ENCODE data around the gene CCNB2. TPM values are rescaled to one million over a fixed set of nuclear protein-coding genes. Genes with fewer than 3 reads are reported as not detected.

CCNB2 gene
- total RNA-seq, 1 experiment from 2014 or later = 99.2 TPM

- no peaks in the 10 kb centered on the region for H4K20me1 ChIP-seq (ENCODE audit: insufficient read depth)
- DNase-seq = no peak
- H3K79me2 ChIP-seq (ENCODE audit: low read depth) = peaks cover 10% of the 10 kb centered on the region
- H3K36me3 ChIP-seq (ENCODE audit: low read depth) = peaks cover 15% of the 10 kb centered on the region; the same call in 1 of the 2 replicates
- H3K4me2 ChIP-seq = no peak overlapping the region
- CTCF ChIA-PET = interaction anchor here (0.7 kb wide), 1 partner anchor 104 kb away, joined by 3 read pairs; no protein-coding TSS in a partner anchor
- H3K9me3 ChIP-seq (ENCODE audit: insufficient read depth, low read depth) = no peaks in the 10 kb centered on the region
- intact Hi-C loops (cut with micrococcal nuclease; ENCODE audit: unreplicated experiment) = no loop called here
- H3K27me3 ChIP-seq (ENCODE audit: insufficient read depth, low read depth) = no peaks in the 10 kb centered on the region
- no peak for TF ChIP-seq CTCF (conservative IDR thresholded peaks at IDR 0.05)
- no peak for TF ChIP-seq EZH2 (IDR thresholded peaks at IDR 0.05; ENCODE audit: low read depth)
- H2AFZ ChIP-seq = no peak overlapping the region
- no peaks in the 10 kb centered on the region for H3F3A ChIP-seq (ENCODE audit: insufficient read depth, low read depth)
- H3K27ac ChIP-seq = no peak overlapping the region
- BruUV-seq (replicated peaks) = no TSS peak
- peaks cover 8% of the 10 kb centered on the region for H3K4me1 ChIP-seq (replicated peaks; ENCODE audit: insufficient read depth)
- POLR2A ChIA-PET (ENCODE audit: unreplicated experiment) = interaction anchor here (0.6 kb wide), 2 partner anchors 59 to 841 kb away, joined by 3 to 4 read pairs; no protein-coding TSS in a partner anchor
- H3K9me2 ChIP-seq (ENCODE audit: insufficient read depth) = no peaks in the 10 kb centered on the region
- H3K4me3 ChIP-seq = no peak overlapping the region
Measured at GRCh38 chr15:59111251-59111650, 6.3 kb downstream of the CCNB2 start.

- H3K4me1 ChIP-seq (replicated peaks; ENCODE audit: insufficient read depth) = no peaks in the 10 kb centered on the region
- no peak for TF ChIP-seq CTCF (conservative IDR thresholded peaks at IDR 0.05)
- TF ChIP-seq EZH2 (IDR thresholded peaks at IDR 0.05; ENCODE audit: low read depth) = no peak
- no peaks in the 10 kb centered on the region for H3K27me3 ChIP-seq (ENCODE audit: insufficient read depth, low read depth)
- H4K20me1 ChIP-seq (ENCODE audit: insufficient read depth) = no peaks in the 10 kb centered on the region
- ChIA-PET POLR2A (ENCODE audit: unreplicated experiment) (no interaction called here), CTCF (no interaction called here)
- no peaks in the 10 kb centered on the region for H3K79me2 ChIP-seq (ENCODE audit: low read depth)
- no peak overlapping the region for H3K4me2 ChIP-seq
- peaks cover 13% of the 10 kb centered on the region; the same call in 1 of the 2 replicates for H3K36me3 ChIP-seq (ENCODE audit: low read depth)
- intact Hi-C loops (cut with micrococcal nuclease; ENCODE audit: unreplicated experiment) = no loop called here
- no TSS peak for BruUV-seq (replicated peaks)
- no peaks in the 10 kb centered on the region for H3K9me3 ChIP-seq (ENCODE audit: insufficient read depth, low read depth)
- DNase-seq = no peak
- H3K9me2 ChIP-seq (ENCODE audit: insufficient read depth) = no peaks in the 10 kb centered on the region
- H2AFZ ChIP-seq = no peak overlapping the region
- H3K27ac ChIP-seq = no peak overlapping the region
- H3K4me3 ChIP-seq = no peak overlapping the region
- H3F3A ChIP-seq (ENCODE audit: insufficient read depth, low read depth) = no peaks in the 10 kb centered on the region
Measured at GRCh38 chr15:59115047-59115446, 10.1 kb downstream of the CCNB2 start.

GRCh38 chr15:59116141-59116540 is 11.2 kb downstream of the CCNB2 start:
- DNase-seq = no peak
- ChIA-PET POLR2A (ENCODE audit: unreplicated experiment) (interaction anchor here (0.6 kb wide), 1 partner anchor 846 kb away, joined by 3 read pairs; no protein-coding TSS in a partner anchor), CTCF (no interaction called here)
- no peaks in the 10 kb centered on the region for H3K9me2 ChIP-seq (ENCODE audit: insufficient read depth)
- H3K9me3 ChIP-seq (ENCODE audit: insufficient read depth, low read depth) = no peaks in the 10 kb centered on the region
- H3K27me3 ChIP-seq (ENCODE audit: insufficient read depth, low read depth) = no peaks in the 10 kb centered on the region
- no peak overlapping the region for H3K4me3 ChIP-seq
- intact Hi-C loops (cut with micrococcal nuclease; ENCODE audit: unreplicated experiment) = no loop called here
- H3K27ac ChIP-seq = no peak overlapping the region
- no peak overlapping the region for H3K4me2 ChIP-seq
- no peak overlapping the region for H2AFZ ChIP-seq
- H4K20me1 ChIP-seq (ENCODE audit: insufficient read depth) = no peaks in the 10 kb centered on the region
- TF ChIP-seq EZH2 (IDR thresholded peaks at IDR 0.05; ENCODE audit: low read depth) (no peak), CTCF (conservative IDR thresholded peaks at IDR 0.05) (no peak)
- H3K4me1 ChIP-seq (replicated peaks; ENCODE audit: insufficient read depth) = no peaks in the 10 kb centered on the region
- peaks cover 9% of the 10 kb centered on the region; the same call in 1 of the 2 replicates for H3F3A ChIP-seq (ENCODE audit: insufficient read depth, low read depth)
- H3K36me3 ChIP-seq (ENCODE audit: low read depth) = peaks cover 13% of the 10 kb centered on the region; the same call in 1 of the 2 replicates
- BruUV-seq (replicated peaks) = no TSS peak
- no peaks in the 10 kb centered on the region for H3K79me2 ChIP-seq (ENCODE audit: low read depth)
